DND-41 (cell line): ENCODE data around the gene TBATA.
"Not testable (repeated sequence)": the region's sequence is repeated elsewhere in the genome, so short reads cannot be mapped to it uniquely, and the experiment has no call there.

Source experiments
- ATAC-seq: fragments of 200-7000 bp; cut with Tn5 transposase; 3 replicates; pipeline ENCODE4 v1.9.1; 2021; ENCODE audit warnings: low read depth; ENCODE audit not compliant: insufficient read depth
- DNase-seq: peaks from one replicate; pipeline ENCODE4 v3.0.0-alpha.2; 2020
- H2AFZ ChIP-seq: 2 replicates; pipeline ENCODE4 v1.6.0; 2012; ENCODE audit warnings: low read depth, low read length
- H3K27ac ChIP-seq: 2 replicates; pipeline ENCODE4 v1.5.1; 2012; ENCODE audit warnings: low read length, inconsistent platforms
- H3K27me3 ChIP-seq: fragments of 200-600 bp; sonication (generic); 2 replicates; pipeline ENCODE4 v1.6.0; 2012; ENCODE audit warnings: low read length, mild to moderate bottlenecking, inconsistent platforms; ENCODE audit not compliant: insufficient read depth, poor library complexity
- H3K36me3 ChIP-seq: 2 replicates; pipeline ENCODE4 v1.5.1; 2012; ENCODE audit warnings: low read length, inconsistent platforms; ENCODE audit not compliant: insufficient read depth
- H3K4me1 ChIP-seq: 2 replicates; pipeline ENCODE4 v1.5.1; 2012; ENCODE audit warnings: mild to moderate bottlenecking, low read length; ENCODE audit not compliant: insufficient read depth
- H3K4me2 ChIP-seq: 2 replicates; pipeline ENCODE4 v1.6.0; 2012; ENCODE audit warnings: mild to moderate bottlenecking, moderate library complexity, low read length, inconsistent platforms; ENCODE audit not compliant: insufficient read depth
- H3K4me3 ChIP-seq, 2 experiments: fragments of 200-600 bp in 1 of 2; shearing (Covaris generic) in 1 of 2; 2 replicates each; pipeline ENCODE4 v1.5.1; 2012 to 2016; ENCODE audit warnings: inconsistent platforms in 2 of 2, low read length in 2 of 2, mild to moderate bottlenecking in 2 of 2, low read depth in 1 of 2, moderate library complexity in 1 of 2
- H3K79me2 ChIP-seq: 2 replicates; pipeline ENCODE4 v1.6.0; 2012; ENCODE audit warnings: low read length, inconsistent platforms; ENCODE audit not compliant: insufficient read depth
- H3K9ac ChIP-seq: 2 replicates; pipeline ENCODE4 v1.6.0; 2012; ENCODE audit warnings: low read depth, mild to moderate bottlenecking, inconsistent platforms, low read length, moderate library complexity
- H3K9me3 ChIP-seq: 2 replicates; pipeline ENCODE4 v1.5.1; 2012; ENCODE audit warnings: low read length, moderate library complexity, mild to moderate bottlenecking, inconsistent platforms; ENCODE audit not compliant: insufficient read depth, severe bottlenecking
- H4K20me1 ChIP-seq: 2 replicates; pipeline ENCODE4 v1.6.0; 2012; ENCODE audit warnings: low read length; ENCODE audit not compliant: insufficient read depth
- CTCF ChIP-seq: IDR thresholded peaks from 2 replicates; pipeline ENCODE4 v1.5.1; 2012; ENCODE audit warnings: borderline replicate concordance, low read length, moderate library complexity, mild to moderate bottlenecking; ENCODE audit not compliant: poor library complexity, severe bottlenecking; ENCODE audit errors: extremely low read depth
- EZH2 ChIP-seq: IDR thresholded peaks from 3 replicates; pipeline ENCODE4 v1.6.1; 2012; ENCODE audit warnings: borderline replicate concordance, low read depth, mild to moderate bottlenecking, moderate library complexity, low read length, inconsistent platforms; ENCODE audit not compliant: severe bottlenecking

Gene TBATA

GRCh38 chr10:70772627-70773026 is 12.6 kb downstream of the TBATA start:
- Histone ChIP-seq H3K27me3 (no peaks in the 10 kb centered on the region), H3K4me2 (no peak overlapping the region), H3K9ac (no peak overlapping the region), H3K4me3 (no peak overlapping the region), H3K9me3 (no peaks in the 10 kb centered on the region), H2AFZ (no peak overlapping the region), H3K27ac (no peak overlapping the region), H3K79me2 (no peaks in the 10 kb centered on the region), H4K20me1 (no peaks in the 10 kb centered on the region; the same call in 1 of the 2 replicates), H3K36me3 (no peaks in the 10 kb centered on the region), H3K4me1 (no peaks in the 10 kb centered on the region)
- ATAC-seq: no peak
- no peak for DNase-seq
- TF ChIP-seq EZH2: no peak
- TF ChIP-seq CTCF: no peak

- Histone ChIP-seq H3K36me3 (no peaks in the 10 kb centered on the region), H3K27ac (no peak overlapping the region)
Measured at GRCh38 chr10:70771311-70772194, 13.6 kb downstream of the TBATA start.

GRCh38 chr10:70770516-70770915 is 14.7 kb downstream of the TBATA start:
- ATAC-seq, H2AFZ ChIP-seq: not testable (repeated sequence)

More at GRCh38 chr10:70771311-70772194, 13.6 kb downstream of the TBATA start:
- Histone ChIP-seq H3K4me1 (no peaks in the 10 kb centered on the region), H3K27me3 (no peaks in the 10 kb centered on the region), H4K20me1 (no peaks in the 10 kb centered on the region), H3K4me3 (no peak overlapping the region), H3K79me2 (no peaks in the 10 kb centered on the region), H3K9ac (no peak overlapping the region), H2AFZ (no peak overlapping the region), H3K9me3 (peaks cover 4% of the 10 kb centered on the region), H3K4me2 (no peak overlapping the region)
- ATAC-seq (no peak), DNase-seq (no peak)
- no peak for TF ChIP-seq CTCF
- no peak for TF ChIP-seq EZH2

DNA sequence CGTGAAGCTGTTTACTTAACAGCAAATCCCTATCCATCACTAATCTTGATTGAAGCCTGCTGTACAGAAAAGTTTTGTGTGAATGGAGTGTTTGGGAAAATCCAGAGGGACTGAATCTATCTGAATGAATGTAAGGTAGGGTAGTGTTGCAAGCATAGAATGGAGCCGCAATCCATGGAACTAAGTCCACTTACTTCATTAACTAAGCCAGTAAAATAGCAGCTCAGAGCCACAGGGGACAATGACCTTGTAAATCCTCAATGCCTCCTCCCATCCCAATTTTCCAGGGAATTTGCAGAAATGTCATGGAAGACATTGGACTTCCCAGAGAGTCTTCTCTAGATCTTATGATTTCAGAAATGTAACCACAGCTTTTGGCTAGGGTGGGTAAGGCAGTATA is 15.2 kb downstream of the TBATA start:
- Histone ChIP-seq H3K4me1 (no peaks in the 10 kb centered on the region), H2AFZ (no peak overlapping the region), H3K4me3 (no peak overlapping the region), H3K79me2 (no peaks in the 10 kb centered on the region), H3K9ac (no peak overlapping the region), H3K36me3 (no peaks in the 10 kb centered on the region), H3K9me3 (peaks cover 20% of the 10 kb centered on the region), H3K27ac (no peak overlapping the region), H4K20me1 (no peaks in the 10 kb centered on the region), H3K27me3 (no peaks in the 10 kb centered on the region), H3K4me2 (no peak overlapping the region)
- no peak for TF ChIP-seq CTCF
- no peak for TF ChIP-seq EZH2
- ATAC-seq: no peak
- DNase-seq: no peak

More at GRCh38 chr10:70770516-70770915, 14.7 kb downstream of the TBATA start:
- H3K4me3 ChIP-seq, H3K27me3 ChIP-seq, H3K4me1 ChIP-seq, H3K79me2 ChIP-seq, H3K9ac ChIP-seq, DNase-seq, H3K36me3 ChIP-seq, H3K4me2 ChIP-seq, H4K20me1 ChIP-seq, H3K27ac ChIP-seq: not testable (repeated sequence)
- H3K9me3 ChIP-seq: peaks cover 15% of the 10 kb centered on the region
